Stomach smooth muscle (tissue), 2 donors: ENCODE results near the gene NDUFA3.
A peak's percentile ranks its signal among the peaks of the same experiment; 100 is the strongest.

Source experiments
- H3K27ac ChIP-seq: one replicate; pipeline ENCODE4 v1.7.0; 2013; ENCODE audit warnings: mild to moderate bottlenecking, low read length, inconsistent platforms
- H3K27me3 ChIP-seq, 2 donors: one replicate each; pipeline ENCODE4 v1.7.0; 2013; ENCODE audit warnings: low read length in 2 of 2; ENCODE audit not compliant: insufficient read depth in 2 of 2, control insufficient read depth in 1 of 2
- H3K36me3 ChIP-seq, 2 donors: one replicate each; pipeline ENCODE4 v1.7.0; 2013; ENCODE audit warnings: low read length in 2 of 2; ENCODE audit not compliant: control insufficient read depth in 2 of 2, insufficient read depth in 2 of 2
- H3K4me1 ChIP-seq: one replicate; pipeline ENCODE4 v1.7.0; 2013; ENCODE audit warnings: low read length; ENCODE audit not compliant: control insufficient read depth, insufficient read depth
- H3K4me3 ChIP-seq, 2 donors: one replicate each; pipeline ENCODE4 v1.7.0; 2013; ENCODE audit warnings: low read length in 2 of 2
- H3K9ac ChIP-seq, 2 donors: one replicate each; pipeline ENCODE4 v1.7.0; 2013; ENCODE audit warnings: low read length in 2 of 2, mild to moderate bottlenecking in 1 of 2
- H3K9me3 ChIP-seq, 2 donors: one replicate each; pipeline ENCODE4 v1.7.0; 2013; ENCODE audit warnings: low read length in 2 of 2; ENCODE audit not compliant: control insufficient read depth in 2 of 2
- donor health status: healthy.
- donor health status: Pancreatic carcinoma.

The NDUFA3 gene

GRCh38 chr19:54102421-54103169, at the start of gene NDUFA3:
TSS of gene NDUFA3 (plus strand) at chr19:54102855. CDS start at chr19:54102879, 24 bp downstream.
- H3K27ac ChIP-seq = peak within 1 kb of the TSS; percentile 55
- peaks cover 11% of the 10 kb centered on the region for H3K4me1 ChIP-seq
- peak within 1 kb of the TSS; percentile 97 to 99 for H3K4me3 ChIP-seq
- H3K36me3 ChIP-seq = peaks cover 7 to 11% of the 10 kb centered on the region in 2 donors
- no peaks in the 10 kb centered on the region for H3K9me3 ChIP-seq
- peak within 1 kb of the TSS; percentile 81 to 94 for H3K9ac ChIP-seq
- no peaks in the 10 kb centered on the region for H3K27me3 ChIP-seq

- Histone ChIP-seq H3K4me1 (no peaks in the 10 kb centered on the region), H3K4me3 (no peak overlapping the region), H3K36me3 (no peaks in the 10 kb centered on the region), H3K9me3 (peaks cover 0 to 7% of the 10 kb centered on the region in 2 donors), H3K9ac (no peak overlapping the region), H3K27me3 (peaks cover 0 to 3% of the 10 kb centered on the region in 2 donors), H3K27ac (no peak overlapping the region)
These were observed 40.0 kb upstream of the NDUFA3 start for GRCh38 chr19:54062643-54063042.

GRCh38 chr19:54063350-54064116, 39.1 kb upstream of the NDUFA3 start, which contains the start of gene VSTM1:
TSS of gene VSTM1 (minus strand) at chr19:54063897. CDS start at chr19:54063777, 120 bp downstream.
- no peak within 1 kb of the TSS for H3K27ac ChIP-seq
- peaks cover 0 to 3% of the 10 kb centered on the region in 2 donors for H3K27me3 ChIP-seq
- no peaks in the 10 kb centered on the region for H3K4me1 ChIP-seq
- H3K4me3 ChIP-seq = no peak within 1 kb of the TSS
- H3K9ac ChIP-seq = no peak within 1 kb of the TSS
- H3K9me3 ChIP-seq = peaks cover 0 to 13% of the 10 kb centered on the region in 2 donors
- no peaks in the 10 kb centered on the region for H3K36me3 ChIP-seq

GRCh38 chr19:54069470-54069869, 33.2 kb upstream of the NDUFA3 start:
- Histone ChIP-seq H3K27ac (no peak overlapping the region), H3K36me3 (no peaks in the 10 kb centered on the region), H3K9me3 (peaks cover 4 to 14% of the 10 kb centered on the region in 2 donors), H3K4me1 (no peaks in the 10 kb centered on the region), H3K4me3 (no peak overlapping the region), H3K27me3 (no peaks in the 10 kb centered on the region), H3K9ac (no peak overlapping the region)

GRCh38 chr19:54073829-54074228, 28.8 kb upstream of the NDUFA3 start:
- Histone ChIP-seq H3K9ac (no peak overlapping the region), H3K4me1 (no peaks in the 10 kb centered on the region), H3K27ac (no peak overlapping the region), H3K36me3 (no peaks in the 10 kb centered on the region), H3K4me3 (no peak overlapping the region), H3K27me3 (no peaks in the 10 kb centered on the region), H3K9me3 (peaks cover 0 to 4% of the 10 kb centered on the region in 2 donors)

GRCh38 chr19:54074851-54075250, 27.8 kb upstream of the NDUFA3 start:
- H3K4me3 ChIP-seq = no peak overlapping the region
- H3K27me3 ChIP-seq = no peaks in the 10 kb centered on the region
- no peaks in the 10 kb centered on the region for H3K36me3 ChIP-seq
- no peaks in the 10 kb centered on the region for H3K4me1 ChIP-seq
- no peak overlapping the region for H3K9ac ChIP-seq
- H3K27ac ChIP-seq = no peak overlapping the region
- no peaks in the 10 kb centered on the region for H3K9me3 ChIP-seq

- no peak overlapping the region for H3K4me3 ChIP-seq
- no peaks in the 10 kb centered on the region for H3K4me1 ChIP-seq
- H3K27me3 ChIP-seq = no peaks in the 10 kb centered on the region
- H3K9ac ChIP-seq = no peak overlapping the region
- H3K27ac ChIP-seq = no peak overlapping the region
- H3K9me3 ChIP-seq = peaks cover 0 to 7% of the 10 kb centered on the region in 2 donors
- no peaks in the 10 kb centered on the region for H3K36me3 ChIP-seq
These were observed 25.3 kb upstream of the NDUFA3 start for GRCh38 chr19:54077334-54077733.

GRCh38 chr19:54081032-54081431, 21.6 kb upstream of the NDUFA3 start, which contains the start of gene TARM1:
TSS of gene TARM1 (minus strand) at chr19:54081365. CDS start at chr19:54081340, 25 bp downstream.
- no peak within 1 kb of the TSS for H3K27ac ChIP-seq
- no peak within 1 kb of the TSS for H3K9ac ChIP-seq

GRCh38 chr19:54084410-54084809, 18.2 kb upstream of the NDUFA3 start:
- Histone ChIP-seq H3K9ac (no peak overlapping the region), H3K27me3 (no peaks in the 10 kb centered on the region), H3K36me3 (no peaks in the 10 kb centered on the region), H3K9me3 (peaks cover 4 to 7% of the 10 kb centered on the region in 2 donors), H3K4me1 (no peaks in the 10 kb centered on the region), H3K27ac (no peak overlapping the region), H3K4me3 (no peak overlapping the region)

More at GRCh38 chr19:54081032-54081431, 21.6 kb upstream of the NDUFA3 start, which contains the start of gene TARM1:
- Histone ChIP-seq H3K27me3 (no peaks in the 10 kb centered on the region), H3K9me3 (peaks cover 4 to 7% of the 10 kb centered on the region in 2 donors), H3K4me3 (no peak within 1 kb of the TSS), H3K4me1 (no peaks in the 10 kb centered on the region), H3K36me3 (no peaks in the 10 kb centered on the region)

GRCh38 chr19:54094426-54095000, 8.1 kb upstream of the NDUFA3 start:
- peaks cover 11 to 16% of the 10 kb centered on the region in 2 donors for H3K27me3 ChIP-seq
- peaks cover 8% of the 10 kb centered on the region for H3K4me1 ChIP-seq
- no peaks in the 10 kb centered on the region for H3K36me3 ChIP-seq
- H3K9me3 ChIP-seq = peaks cover 0 to 2% of the 10 kb centered on the region in 2 donors
- no peak overlapping the region for H3K4me3 ChIP-seq
- no peak overlapping the region for H3K9ac ChIP-seq
- no peak overlapping the region for H3K27ac ChIP-seq
